ENCODE data around the gene SSRP1.

DNA sequence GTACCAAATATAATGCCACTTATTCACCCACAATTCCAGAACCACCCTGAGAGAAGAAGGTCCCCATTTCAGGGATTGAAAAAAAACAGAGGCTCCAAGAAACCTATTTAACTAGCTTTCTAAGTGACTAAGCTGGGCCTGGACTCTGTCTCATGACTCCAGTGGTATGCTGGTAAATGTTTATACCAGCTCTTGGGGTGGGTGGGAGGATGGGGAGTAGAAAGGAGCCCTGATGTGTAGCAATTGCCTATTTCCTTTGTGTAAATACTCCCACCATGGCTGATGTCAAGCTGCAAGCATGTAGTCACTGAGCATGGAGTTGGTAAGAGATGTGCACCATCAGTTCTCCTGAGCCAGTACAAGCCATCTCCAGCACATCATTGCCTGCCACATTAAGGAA lies 42.5 kb upstream of the SSRP1 start:
- TF ChIP-seq POLR2A (IDR thresholded peaks at IDR 0.05): no peak
- no peak for TF ChIP-seq CTCF (IDR thresholded peaks at IDR 0.05)

Data from heart left ventricle (tissue), 13 donors.